ENCODE data around the gene SOWAHD.
"Not testable (repeated sequence)": the region's sequence is repeated elsewhere in the genome, so short reads cannot be mapped to it uniquely, and the experiment has no call there.

Gene SOWAHD

GRCh38 chrX:119759248-119759766 is 919 bp downstream of the SOWAHD start:
- no peak for DNase-seq

GRCh38 chrX:119760026-119760877 is 1.9 kb downstream of the SOWAHD start:
- DNase-seq = no peak

GRCh38 chrX:119762718-119763117 is 4.3 kb downstream of the SOWAHD start:
- no peak for DNase-seq

- no peak for DNase-seq
Observed at GRCh38 chrX:119763181-119763580, 4.8 kb downstream of the SOWAHD start.

- no peak for DNase-seq
Observed at GRCh38 chrX:119763836-119764387, 5.5 kb downstream of the SOWAHD start.

- not testable (repeated sequence) for DNase-seq
Observed at GRCh38 chrX:119768436-119768835, 10.0 kb downstream of the SOWAHD start.

- not testable (repeated sequence) for DNase-seq
Observed at GRCh38 chrX:119769388-119769787, 11.0 kb downstream of the SOWAHD start.

GRCh38 chrX:119775517-119776238 is 17.3 kb downstream of the SOWAHD start:
- no peak for DNase-seq

GRCh38 chrX:119778829-119779228 is 20.4 kb downstream of the SOWAHD start:
- no peak for DNase-seq

- no peak for DNase-seq
Observed at GRCh38 chrX:119783026-119783425, 24.6 kb downstream of the SOWAHD start.

GRCh38 chrX:119784747-119785446 is 26.5 kb downstream of the SOWAHD start:
- DNase-seq = peak; percentile 44

GRCh38 chrX:119790977-119791436 is 32.6 kb downstream of the SOWAHD start:
- peak; percentile 25 for DNase-seq

- DNase-seq = peak; percentile 76
Observed at GRCh38 chrX:119791437-119792231, 33.2 kb downstream of the SOWAHD start, which contains the start of gene RPL39. Gene RPL39 (minus strand): TSS chrX:119791630. CDS start chrX:119791576, 54 bp downstream.

- no peak for DNase-seq
Observed at GRCh38 chrX:119801253-119802221, 43.1 kb downstream of the SOWAHD start.

GRCh38 chrX:119802546-119802945 is 44.2 kb downstream of the SOWAHD start:
- DNase-seq = no peak

- not testable (repeated sequence) for DNase-seq
Observed at GRCh38 chrX:119808461-119808860, 50.1 kb downstream of the SOWAHD start.

GRCh38 chrX:119809185-119809666 is 50.8 kb downstream of the SOWAHD start:
- DNase-seq = no peak

Data from activated CD4-positive, alpha-beta T cell treated with anti-CD3 and anti-CD28 coated beads, Interleukin-2, amount 50 U/mL, for 1 hour (primary cell).